ENCODE data around the gene NUDT1.

- TF ChIP-seq CTCF (tag by site-specific recombination; IDR thresholded peaks at IDR 0.05) (no peak), PBX3 (CRISPR knock-in tag; IDR thresholded peaks at IDR 0.05) (no peak), ZBTB11 (tag by site-specific recombination; conservative IDR thresholded peaks at IDR 0.05; ENCODE audit: low read depth) (no peak), ZNF175 (tag by site-specific recombination; IDR thresholded peaks at IDR 0.05) (no peak), REST (tag by site-specific recombination; IDR thresholded peaks at IDR 0.05) (no peak), ZNF585B (tag by site-specific recombination; IDR thresholded peaks at IDR 0.05) (no peak)
Observed at GRCh38 chr7:2269991-2270460, 28.0 kb downstream of the NUDT1 start.

Measured in HEK293 (cell line).